Kidney epithelial cell (primary cell): ENCODE data around the gene LRCH1. TPM values are rescaled to one million over a fixed set of nuclear protein-coding genes. Genes with fewer than 3 reads are reported as not detected.

Experiments used
- DNase-seq: peaks from one replicate; pipeline ENCODE4 v3.0.0-alpha.2; 2010; ENCODE audit warnings: low read depth
- H3K27me3 ChIP-seq: 2 replicates; pipeline ENCODE4 v1.6.0; 2011; ENCODE audit warnings: low read length; ENCODE audit not compliant: control insufficient read depth, insufficient read depth
- H3K36me3 ChIP-seq: 2 replicates; pipeline ENCODE4 v1.5.1; 2011; ENCODE audit warnings: low read length; ENCODE audit not compliant: control insufficient read depth, insufficient read depth
- H3K4me3 ChIP-seq: 2 replicates; pipeline ENCODE4 v1.5.1; 2011; ENCODE audit warnings: low read depth, mild to moderate bottlenecking, control low read depth, low read length
- CTCF ChIP-seq: IDR thresholded peaks from 2 replicates; pipeline ENCODE4 v1.5.1; 2011; ENCODE audit warnings: mild to moderate bottlenecking, moderate library complexity, low read length, control low read depth, inconsistent platforms; ENCODE audit not compliant: insufficient read depth, poor library complexity, severe bottlenecking
- total RNA-seq: library from RNA; depleted of rRNA; stranded (reverse); fragments of >200 nt; gene quantifications from 2 replicates; pipeline ENCODE4 v1.2.3, GENCODE V29; 2015

Gene LRCH1
- total RNA-seq, 1 donor from 2014 or later = 14.0 TPM

DNA sequence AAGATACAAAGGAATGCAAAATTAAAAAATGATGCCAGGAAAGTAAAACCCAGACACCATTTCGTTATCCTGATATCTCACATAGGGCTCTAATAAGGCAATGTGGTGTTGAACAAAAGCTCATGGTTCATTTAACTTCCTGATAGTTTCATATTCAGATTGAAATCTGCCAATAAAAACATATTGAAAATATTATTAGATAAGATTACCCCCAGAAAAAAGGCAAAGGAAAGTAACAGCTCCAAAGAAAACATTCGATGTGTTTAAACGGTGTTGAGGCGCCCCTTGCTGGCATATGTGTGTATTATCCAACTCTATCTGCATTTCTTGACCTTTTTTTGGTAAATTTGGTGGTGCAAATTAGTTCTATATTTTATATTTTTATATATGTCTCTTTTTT lies 168.1 kb downstream of the LRCH1 start:
- DNase-seq = no peak
- Histone ChIP-seq H3K36me3 (no peaks in the 10 kb centered on the region), H3K4me3 (no peak overlapping the region), H3K27me3 (no peaks in the 10 kb centered on the region)
- TF ChIP-seq CTCF = peak; percentile 56

DNA sequence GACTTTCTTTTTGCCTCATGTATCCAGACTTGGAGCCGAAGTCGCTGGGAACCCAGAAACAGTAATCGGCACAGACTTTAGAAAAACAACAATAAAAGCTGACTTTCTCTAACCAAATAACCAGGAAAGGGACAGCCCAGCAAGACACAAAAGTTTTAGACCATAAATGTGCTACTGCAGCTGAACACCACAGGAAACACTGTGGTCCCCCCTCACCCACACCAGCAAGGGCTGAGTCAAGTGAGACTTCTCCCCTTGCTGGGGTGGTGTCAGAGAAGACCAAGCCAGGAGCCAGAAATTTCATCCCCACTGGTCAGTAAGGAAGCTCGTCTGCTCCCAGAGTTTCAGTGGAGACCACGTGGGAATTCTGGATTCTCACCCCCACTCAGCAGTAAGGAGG lies 173.4 kb downstream of the LRCH1 start:
- no peak overlapping the region for H3K4me3 ChIP-seq
- no peaks in the 10 kb centered on the region for H3K27me3 ChIP-seq
- TF ChIP-seq CTCF = no peak
- no peaks in the 10 kb centered on the region for H3K36me3 ChIP-seq
- DNase-seq = no peak

DNA sequence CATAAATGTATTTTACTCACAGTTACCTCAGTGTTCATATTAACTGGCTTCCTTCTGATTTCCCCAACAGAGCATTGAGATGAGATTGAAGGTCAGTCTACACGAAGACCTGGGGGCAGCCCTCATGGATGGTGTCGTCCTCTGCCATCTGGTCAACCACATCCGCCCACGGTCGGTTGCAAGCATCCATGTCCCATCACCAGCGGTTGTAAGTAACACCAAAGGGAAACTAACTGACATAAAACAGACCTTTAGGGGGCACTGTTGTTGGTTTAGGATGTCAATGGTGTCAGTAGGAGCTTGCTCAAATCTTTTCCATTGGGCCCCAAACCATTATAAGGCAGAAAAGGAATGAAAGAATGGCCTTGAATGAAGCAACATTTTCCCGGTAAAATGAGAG lies 175.8 kb downstream of the LRCH1 start:
- no peak for DNase-seq
- Histone ChIP-seq H3K36me3 (no peaks in the 10 kb centered on the region), H3K4me3 (no peak overlapping the region), H3K27me3 (no peaks in the 10 kb centered on the region)
- TF ChIP-seq CTCF = no peak

DNA sequence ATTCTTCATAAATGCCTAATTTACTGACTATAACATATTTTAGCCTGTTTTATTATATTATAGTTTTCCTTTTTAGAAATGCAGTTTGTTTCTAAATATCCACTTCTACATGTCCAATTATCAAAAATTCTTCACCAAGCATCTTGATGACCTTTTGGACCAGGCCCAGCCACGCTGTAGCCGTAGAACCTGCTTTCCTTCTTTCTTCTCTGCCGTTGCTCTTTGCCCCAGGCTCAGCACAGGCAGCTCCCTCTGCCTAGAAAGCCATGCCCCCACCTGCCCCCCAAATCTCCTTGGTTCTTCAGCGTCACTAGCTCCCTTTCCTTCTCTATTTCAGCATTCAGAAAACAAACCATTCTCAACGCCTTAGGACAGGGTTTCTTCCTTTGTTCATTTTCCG lies 178.6 kb downstream of the LRCH1 start:
- Histone ChIP-seq H3K36me3 (no peaks in the 10 kb centered on the region), H3K4me3 (no peak overlapping the region), H3K27me3 (no peaks in the 10 kb centered on the region)
- DNase-seq = no peak
- no peak for TF ChIP-seq CTCF

DNA sequence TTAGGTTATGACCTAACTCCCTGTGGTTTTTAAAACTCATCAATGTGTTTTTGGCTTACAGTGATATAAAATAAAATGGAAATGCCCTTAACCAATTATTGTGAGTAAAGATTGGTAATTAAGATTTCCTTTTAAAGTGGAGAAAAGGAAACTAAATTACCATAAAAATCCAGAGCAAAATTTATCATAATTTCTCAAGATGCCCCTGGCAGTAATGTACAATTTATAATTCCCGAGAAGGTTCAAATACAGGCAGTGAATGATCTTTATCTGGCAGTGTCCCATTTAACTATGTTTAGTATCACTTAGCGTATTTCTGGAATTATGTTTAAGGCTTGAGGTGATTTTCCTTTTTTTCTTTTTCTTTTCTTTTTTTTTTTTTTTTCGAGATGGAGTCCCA lies 182.5 kb downstream of the LRCH1 start:
- DNase-seq = no peak
- TF ChIP-seq CTCF = no peak
- Histone ChIP-seq H3K4me3 (no peak overlapping the region), H3K36me3 (no peaks in the 10 kb centered on the region), H3K27me3 (no peaks in the 10 kb centered on the region)

GRCh38 chr13:46736541-46737310 lies 183.8 kb downstream of the LRCH1 start:
- Histone ChIP-seq H3K36me3 (no peaks in the 10 kb centered on the region), H3K27me3 (no peaks in the 10 kb centered on the region), H3K4me3 (no peak overlapping the region)
- no peak for TF ChIP-seq CTCF
- no peak for DNase-seq
